ENCODE data around the gene CASZ1. TPM values are rescaled to one million over a fixed set of nuclear protein-coding genes. Genes with fewer than 3 reads are reported as not detected.

Gene CASZ1
- total and polyA plus RNA-seq, 9 of the 15 experiments (the other 6 are each of a cell fraction or from before 2014, with no cell fraction given), result 0.01 to 4.0 (median 0.76) TPM; not detected in 1

DNA sequence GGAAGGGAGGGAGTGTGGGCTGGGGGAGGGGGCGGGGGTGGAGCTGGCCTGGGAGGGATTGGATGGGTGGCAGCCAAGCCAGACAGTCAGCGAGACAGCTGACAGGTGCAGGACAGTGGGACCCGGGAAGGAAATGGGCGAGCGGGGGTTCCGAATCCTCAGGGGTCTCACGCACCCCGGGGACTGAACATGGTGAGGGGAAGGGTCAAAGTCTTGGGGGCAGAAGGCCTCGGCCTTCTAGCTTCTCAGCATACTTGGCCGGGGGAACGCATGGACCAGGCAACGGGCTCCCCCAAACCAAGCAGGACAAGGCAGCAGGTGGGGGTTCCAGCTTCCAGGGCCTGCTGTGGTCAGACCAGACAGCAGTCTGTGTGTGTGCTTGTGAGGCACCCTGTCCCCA lies 23.1 kb downstream of the CASZ1 start:
- intact Hi-C loops (cut with micrococcal nuclease) (no loop called here), in situ Hi-C loops (cut with MboI) (no loop called here)
- no peak for FAIRE-seq
- Histone ChIP-seq H2AFZ (ENCODE audit: low read depth, low read length) (no peak overlapping the region), H3K79me2 (ENCODE audit: control insufficient read depth, insufficient read depth, low read length) (no peaks in the 10 kb centered on the region), H3K9ac (ENCODE audit: insufficient read depth in 1 of 2, low read depth in 2 of 2, low read length in 2 of 2) (no peak overlapping the region), H3K27me3 (ENCODE audit: control insufficient read depth in 2 of 2, insufficient read depth in 2 of 2, low read length in 2 of 2) (peaks cover 63 to 90% of the 10 kb centered on the region in 2 experiments), H3K36me3 (ENCODE audit: control insufficient read depth, insufficient read depth, low read length) (no peaks in the 10 kb centered on the region), H3K9me3 (replicated peaks; ENCODE audit: control insufficient read depth, insufficient read depth, low read depth, low read length) (no peaks in the 10 kb centered on the region), H3K27ac (ENCODE audit: extremely low read depth, low read depth, low read length) (no peak overlapping the region), H3K4me1 (replicated peaks in 1 of 2; ENCODE audit: control insufficient read depth in 2 of 2, insufficient read depth in 2 of 2, low read length in 2 of 2) (no peaks in the 10 kb centered on the region), H3K9me1 (ENCODE audit: control insufficient read depth, insufficient read depth, low read length) (no peaks in the 10 kb centered on the region), H3K4me3 (no peak overlapping the region), H4K20me1 (replicated peaks; ENCODE audit: control insufficient read depth, insufficient read depth, low read length) (peaks cover 4% of the 10 kb centered on the region; the same call in 1 of the 2 replicates), H3K4me2 (ENCODE audit: insufficient read depth, low read length) (no peak overlapping the region)
- ATAC-seq, result no peak
- 0% methylated on average over 6 of the region's 12 CpGs for WGBS (ENCODE audit: insufficient coverage, low coverage, missing lambda C conversion rate)
- CTCF ChIA-PET (ENCODE audit: low intra/inter-chr PET ratio), result no interaction called here
- BruUV-seq (replicated peaks), result no TSS peak
- POLR2A ChIA-PET, result interaction anchor here (0.6 kb wide), 1 partner anchor 580 kb away, joined by 3 read pairs; no protein-coding TSS in a partner anchor
- TF ChIP-seq ZSCAN32 (CRISPR knock-in tag; IDR thresholded peaks at IDR 0.05) (no peak), ZNF274 (IDR thresholded peaks at IDR 0.05; ENCODE audit: borderline replicate concordance, low read depth, low read length) (no peak), NFYB (IDR thresholded peaks at IDR 0.05; ENCODE audit: extremely low read depth, insufficient read length) (no peak), RBM25 (IDR thresholded peaks at IDR 0.05; ENCODE audit: low read depth, low read length, severe bottlenecking) (no peak), RNF2 (IDR thresholded peaks at IDR 0.05) (no peak), NCOA4 (IDR thresholded peaks at IDR 0.05; ENCODE audit: partially characterized antibody) (no peak), PHF8 (IDR thresholded peaks at IDR 0.05; ENCODE audit: borderline replicate concordance, low read length) (no peak), CUX1 (CRISPR knock-in tag; IDR thresholded peaks at IDR 0.05) (no peak), SRF (CRISPR knock-in tag; IDR thresholded peaks at IDR 0.05) (no peak), NCOR1 (IDR thresholded peaks at IDR 0.05) (no peak), FOXP4 (CRISPR knock-in tag; IDR thresholded peaks at IDR 0.05; ENCODE audit: borderline replicate concordance) (no peak)
- TF ChIP-seq, protein P1, sequence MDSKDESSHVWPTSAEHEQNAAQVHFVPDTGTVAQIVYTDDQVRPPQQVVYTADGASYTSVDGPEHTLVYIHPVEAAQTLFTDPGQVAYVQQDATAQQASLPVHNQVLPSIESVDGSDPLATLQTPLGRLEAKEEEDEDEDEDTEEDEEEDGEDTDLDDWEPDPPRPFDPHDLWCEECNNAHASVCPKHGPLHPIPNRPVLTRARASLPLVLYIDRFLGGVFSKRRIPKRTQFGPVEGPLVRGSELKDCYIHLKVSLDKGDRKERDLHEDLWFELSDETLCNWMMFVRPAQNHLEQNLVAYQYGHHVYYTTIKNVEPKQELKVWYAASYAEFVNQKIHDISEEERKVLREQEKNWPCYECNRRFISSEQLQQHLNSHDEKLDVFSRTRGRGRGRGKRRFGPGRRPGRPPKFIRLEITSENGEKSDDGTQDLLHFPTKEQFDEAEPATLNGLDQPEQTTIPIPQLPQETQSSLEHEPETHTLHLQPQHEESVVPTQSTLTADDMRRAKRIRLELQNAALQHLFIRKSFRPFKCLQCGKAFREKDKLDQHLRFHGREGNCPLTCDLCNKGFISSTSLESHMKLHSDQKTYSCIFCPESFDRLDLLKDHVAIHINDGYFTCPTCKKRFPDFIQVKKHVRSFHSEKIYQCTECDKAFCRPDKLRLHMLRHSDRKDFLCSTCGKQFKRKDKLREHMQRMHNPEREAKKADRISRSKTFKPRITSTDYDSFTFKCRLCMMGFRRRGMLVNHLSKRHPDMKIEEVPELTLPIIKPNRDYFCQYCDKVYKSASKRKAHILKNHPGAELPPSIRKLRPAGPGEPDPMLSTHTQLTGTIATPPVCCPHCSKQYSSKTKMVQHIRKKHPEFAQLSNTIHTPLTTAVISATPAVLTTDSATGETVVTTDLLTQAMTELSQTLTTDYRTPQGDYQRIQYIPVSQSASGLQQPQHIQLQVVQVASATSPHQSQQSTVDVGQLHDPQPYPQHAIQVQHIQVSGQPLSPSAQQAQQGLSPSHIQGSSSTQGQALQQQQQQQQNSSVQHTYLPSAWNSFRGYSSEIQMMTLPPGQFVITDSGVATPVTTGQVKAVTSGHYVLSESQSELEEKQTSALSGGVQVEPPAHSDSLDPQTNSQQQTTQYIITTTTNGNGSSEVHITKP (IDR thresholded peaks at IDR 0.05; ENCODE audit: partially characterized antibody), result no peak
- DNase-seq (ENCODE audit: extremely low read depth in 1 of 4, low spot score in 3 of 4), result no peak
